Hepatic stellate cell (primary cell): ENCODE measurements around the gene ZNF608.

Source experiments
- DNase-seq: peaks from one replicate; pipeline ENCODE4 v3.0.0; 2011; ENCODE audit warnings: low spot score

ZNF608 gene

GRCh38 chr5:124754206-124754927 is 7.9 kb upstream of the ZNF608 start:
- DNase-seq, result no peak

- DNase-seq, result no peak
Measured at GRCh38 chr5:124752854-124753720, 6.6 kb upstream of the ZNF608 start.

DNA sequence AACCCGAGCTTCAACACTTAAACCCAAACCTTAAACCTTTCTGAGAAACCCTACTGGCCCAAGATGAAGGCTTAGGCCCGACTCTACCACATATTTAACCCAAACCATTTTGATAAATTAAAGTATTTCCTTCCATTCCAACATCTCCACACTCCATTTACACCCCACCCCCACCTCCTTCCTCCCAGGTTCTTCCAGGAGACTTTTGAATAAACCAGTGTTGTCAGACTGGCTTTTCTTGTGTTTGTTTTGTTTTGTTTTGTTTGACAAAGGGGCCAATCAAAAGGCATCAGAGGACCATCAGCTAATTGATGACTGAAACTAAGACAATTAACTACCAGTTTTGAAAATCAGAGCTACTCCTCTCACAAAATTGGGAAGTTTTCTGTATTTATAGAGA is 4.6 kb upstream of the ZNF608 start:
- no peak for DNase-seq

- peak; percentile 86 for DNase-seq
Measured at GRCh38 chr5:124748687-124749594, 2.5 kb upstream of the ZNF608 start.

DNA sequence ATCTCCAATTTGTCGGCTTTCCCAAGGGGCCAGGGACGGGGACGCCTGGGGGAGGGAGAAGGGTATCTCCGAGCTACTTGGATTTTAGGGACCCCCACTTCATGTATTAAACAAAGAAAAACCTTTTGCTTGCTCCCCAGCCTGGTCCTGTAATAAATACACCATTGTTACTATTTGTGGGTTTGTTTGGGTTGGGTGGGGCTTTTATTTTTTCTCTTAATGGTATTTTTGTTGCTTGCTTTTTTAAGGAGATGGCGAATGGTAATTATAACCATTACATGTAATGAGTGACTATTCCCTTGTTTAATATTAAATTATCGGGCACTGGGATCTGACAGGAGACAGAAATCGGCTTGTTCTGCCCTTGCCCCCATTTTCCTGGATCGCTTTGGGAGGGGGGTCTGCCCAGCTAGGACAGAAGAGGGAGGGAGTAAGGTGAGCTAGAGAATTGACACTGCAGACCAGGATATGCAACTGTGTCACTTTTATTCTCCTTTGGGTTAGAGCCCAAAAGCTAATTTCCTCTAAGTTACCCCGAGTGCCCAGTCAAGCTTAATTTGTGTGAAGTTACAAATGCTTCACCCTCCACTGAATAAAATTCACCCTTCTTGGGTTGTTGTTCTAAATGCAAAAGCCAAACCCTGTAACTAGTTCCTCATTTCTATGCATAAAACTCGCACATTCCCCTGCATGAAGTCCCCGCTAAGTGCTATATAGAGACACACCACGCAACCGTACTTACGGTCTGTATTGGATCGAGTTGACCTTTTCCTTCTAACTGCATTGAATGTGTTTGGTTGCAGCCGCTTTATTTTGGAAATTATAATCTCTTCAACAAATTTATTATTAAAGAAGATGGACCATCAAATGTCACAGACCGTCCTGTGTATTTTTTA is 1.6 kb upstream of the ZNF608 start:
- DNase-seq, result no peak

- peak; percentile 57 for DNase-seq
Measured at GRCh38 chr5:124746916-124747790, 714 bp upstream of the ZNF608 start.

DNA sequence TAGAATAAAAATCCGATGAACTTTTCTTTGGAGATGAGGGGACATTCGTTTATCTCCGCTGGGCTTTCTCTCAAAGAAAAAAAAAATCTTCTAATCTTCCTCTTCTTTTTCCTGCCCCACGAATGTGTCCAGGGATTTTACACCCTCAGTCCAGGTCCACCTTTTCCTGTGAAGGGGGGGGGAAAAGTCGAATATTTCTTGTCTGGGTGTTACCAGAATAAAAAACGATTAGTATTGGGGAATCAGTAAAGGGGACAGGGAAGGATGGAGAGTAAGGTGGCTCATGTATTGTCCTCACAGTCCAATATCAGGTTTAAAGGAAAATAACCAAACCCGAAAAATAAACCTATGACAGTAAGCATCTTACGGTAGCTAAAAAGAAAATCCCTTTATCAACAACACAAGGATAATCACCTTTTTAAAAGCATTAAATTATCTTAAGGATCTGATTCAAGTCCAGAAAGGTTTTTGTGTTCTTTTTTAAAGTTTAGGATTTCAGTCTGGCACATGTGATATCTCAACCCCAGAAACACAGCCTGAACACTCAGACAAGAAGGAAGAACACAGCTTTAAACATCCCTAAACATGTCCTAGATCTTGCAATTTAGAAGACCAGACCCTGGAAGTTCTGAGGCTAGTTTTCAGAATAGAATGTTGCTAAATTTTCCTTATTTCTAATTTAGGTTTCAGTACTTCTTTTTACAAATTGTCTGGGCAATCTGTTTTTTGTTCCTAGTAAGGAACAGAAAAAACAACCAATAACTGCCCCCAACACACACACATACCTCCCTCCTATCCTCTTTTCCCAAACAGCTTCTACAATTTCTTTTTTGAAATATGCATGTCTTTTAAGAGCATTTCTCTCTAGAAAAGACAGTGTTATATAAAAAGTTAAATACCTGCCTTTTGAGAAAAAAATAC is 1.2 kb downstream of the ZNF608 start:
- DNase-seq, result no peak

GRCh38 chr5:124744170-124744971 is 2.1 kb downstream of the ZNF608 start:
- no peak for DNase-seq

DNA sequence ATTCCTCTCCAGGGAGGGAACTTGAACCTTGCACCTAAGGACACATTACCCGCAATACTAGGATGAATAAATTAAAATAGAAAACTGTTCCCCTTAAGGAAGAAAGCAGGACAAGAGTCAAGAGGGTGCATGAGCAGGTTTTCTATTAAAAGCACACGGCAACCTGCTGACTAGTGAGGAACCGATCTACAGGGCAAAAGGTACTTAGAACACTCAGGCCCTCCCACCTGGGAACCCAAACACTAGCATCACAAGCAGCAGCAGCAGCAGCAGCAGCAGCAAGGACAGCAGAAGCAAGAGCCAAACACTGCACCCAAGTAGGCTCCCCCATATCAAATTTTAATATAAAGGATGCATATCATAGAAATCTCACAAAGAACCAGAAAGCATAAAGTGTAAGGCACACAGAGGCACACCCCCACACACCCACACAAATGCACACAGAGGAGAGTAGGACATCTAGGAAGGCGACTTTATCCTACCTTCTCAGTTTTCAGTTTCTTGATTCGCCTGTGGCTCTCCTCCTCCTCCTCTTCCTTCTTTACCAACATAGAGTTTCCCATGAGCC is 2.8 kb downstream of the ZNF608 start:
- no peak for DNase-seq

- peak; percentile 45 for DNase-seq
Measured at GRCh38 chr5:124742983-124743601, 3.3 kb downstream of the ZNF608 start.

- no peak for DNase-seq
Measured at GRCh38 chr5:124742521-124742920, 3.9 kb downstream of the ZNF608 start.

GRCh38 chr5:124741711-124742496 is 4.5 kb downstream of the ZNF608 start:
- peak; percentile 61 for DNase-seq

GRCh38 chr5:124740991-124741583 is 5.4 kb downstream of the ZNF608 start:
- DNase-seq, result no peak

DNA sequence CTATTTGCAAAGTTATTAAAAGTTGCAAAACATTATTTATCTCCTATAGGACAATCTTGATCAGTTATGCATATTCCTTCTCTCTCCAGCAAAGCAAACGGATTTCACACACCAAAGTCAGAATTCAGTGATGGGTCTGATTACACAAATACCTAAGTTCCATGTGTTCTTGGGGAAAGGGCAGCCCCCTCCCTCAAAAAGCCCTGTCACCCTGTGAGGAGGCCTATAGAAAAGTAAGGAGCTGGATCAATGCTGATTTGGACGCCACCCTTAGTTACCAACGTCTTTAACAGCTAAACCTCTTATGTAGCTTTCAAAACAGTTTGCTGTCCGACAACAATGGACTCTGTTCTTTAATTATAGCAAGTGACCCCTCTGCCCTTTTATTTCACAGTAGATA is 6.4 kb downstream of the ZNF608 start:
- DNase-seq, result no peak

- DNase-seq, result no peak
Measured at GRCh38 chr5:124739634-124740025, 6.8 kb downstream of the ZNF608 start.
